Body of pancreas (tissue), 4 donors: ENCODE data around the gene HOXB5. TPM values are rescaled to one million over a fixed set of nuclear protein-coding genes. Genes with fewer than 3 reads are reported as not detected.

Experiments
- ATAC-seq: fragments of 150-250 bp; one replicate; pipeline ENCODE4 v1.9.1; 2016
- DNase-seq, 4 donors: peaks; one replicate each; pipeline ENCODE4 v3.0.0-alpha.2; 2019
- H3K27ac ChIP-seq, 4 donors: fragments of 200-600 bp; sonication (generic); 1 replicate in 3 of 4; 2 replicates in 1 of 4; pipeline versions ENCODE4 v1.5.1 to v1.6.1; 2016 to 2019; ENCODE audit warnings: mild to moderate bottlenecking in 1 of 4, mixed read lengths in 1 of 4, moderate library complexity in 1 of 4
- H3K27me3 ChIP-seq, 2 donors: fragments of 200-600 bp; sonication (generic); one replicate each; pipeline ENCODE4 v1.6.0; 2016; ENCODE audit warnings: mild to moderate bottlenecking in 1 of 2
- H3K36me3 ChIP-seq, 2 donors: fragments of 200-600 bp; sonication (generic); replicated peaks in 1 of 2; 2 replicates each; pipeline ENCODE4 v1.5.1; 2016; ENCODE audit warnings: low read depth in 2 of 2; ENCODE audit not compliant: insufficient read depth in 1 of 2
- H3K4me1 ChIP-seq: fragments of 200-600 bp; sonication (generic); one replicate; pipeline ENCODE4 v1.6.0; 2016
- H3K4me3 ChIP-seq, 2 donors: fragments of 200-600 bp; sonication (generic); 1 replicate in 1 of 2; 2 replicates in 1 of 2; pipeline ENCODE4 v1.5.1; 2016 to 2019
- H3K9me3 ChIP-seq, 3 donors: fragments of 200-600 bp; sonication (generic); 1 replicate in 2 of 3; 2 replicates in 1 of 3; pipeline ENCODE4 v1.5.1; 2016
- POLR2A ChIP-seq, 3 donors: fragments of 450-650 bp; IDR thresholded peaks; one replicate each; pipeline ENCODE4 v1.6.1; 2016; ENCODE audit warnings: antibody characterized with exemption in 3 of 3, mild to moderate bottlenecking in 2 of 3
- WGBS, 2 donors: methylation state at CpG; one replicate each; pipeline ENCODE4 v1.1.5; 2017; 5-methylcytosine and 5-hydroxymethylcytosine counted together
- intact Hi-C: fragments of 100-400 bp; cut with DNase I; formaldehyde crosslinking; loops from one replicate; pipeline ENCODE4 v1.15.1; 2023
- total RNA-seq, 2 donors: library from RNA; depleted of rRNA; stranded (reverse); fragments of >200 nt; gene quantifications; one replicate each; pipeline ENCODE4 v1.1.0, GENCODE V29; 2016
- TF ChIP-seq, protein P1 (sequence below), 7 experiments: fragments of 450-650 bp in 4 of 7; fragments of 200-600 bp in 3 of 7; sonication (generic) in 3 of 7; IDR thresholded peaks; one replicate each; pipeline ENCODE4 v1.5.1; 2016 to 2019; ENCODE audit warnings: antibody characterized with exemption in 7 of 7

Gene HOXB5
- total RNA-seq, 2 donors from 2014 or later = 0.99 TPM; not detected in 1

DNA sequence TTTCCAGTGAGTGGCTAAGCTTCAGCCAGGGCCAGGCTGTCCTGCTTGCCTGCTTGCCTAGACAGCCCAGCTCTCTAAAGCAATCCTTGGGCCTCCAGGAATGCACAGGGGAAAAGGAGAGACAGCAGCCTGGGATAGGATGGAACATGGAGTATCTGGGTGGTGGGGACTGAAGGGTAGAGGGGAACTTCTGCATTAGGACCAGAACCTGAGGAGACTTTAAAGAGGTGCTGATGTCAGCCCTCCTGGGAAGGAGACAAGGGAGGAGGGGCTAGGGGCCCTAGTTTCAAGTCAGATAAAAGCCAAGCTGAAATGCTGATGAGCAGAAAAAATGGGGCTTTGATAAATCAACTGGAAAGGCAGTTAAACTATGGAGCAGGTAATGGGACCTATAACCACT lies 15.5 kb upstream of the HOXB5 start:
- DNase-seq = no peak
- Histone ChIP-seq H3K4me3 (no peak overlapping the region), H3K27ac (no peak overlapping the region), H3K27me3 (peaks cover 0 to 74% of the 10 kb centered on the region in 2 donors), H3K36me3 (no peaks in the 10 kb centered on the region), H3K4me1 (peaks cover 30% of the 10 kb centered on the region), H3K9me3 (no peaks in the 10 kb centered on the region)
- intact Hi-C loops = no loop called here
- TF ChIP-seq POLR2A (IDR thresholded peaks at IDR 0.05) = no peak
- TF ChIP-seq, protein P1, sequence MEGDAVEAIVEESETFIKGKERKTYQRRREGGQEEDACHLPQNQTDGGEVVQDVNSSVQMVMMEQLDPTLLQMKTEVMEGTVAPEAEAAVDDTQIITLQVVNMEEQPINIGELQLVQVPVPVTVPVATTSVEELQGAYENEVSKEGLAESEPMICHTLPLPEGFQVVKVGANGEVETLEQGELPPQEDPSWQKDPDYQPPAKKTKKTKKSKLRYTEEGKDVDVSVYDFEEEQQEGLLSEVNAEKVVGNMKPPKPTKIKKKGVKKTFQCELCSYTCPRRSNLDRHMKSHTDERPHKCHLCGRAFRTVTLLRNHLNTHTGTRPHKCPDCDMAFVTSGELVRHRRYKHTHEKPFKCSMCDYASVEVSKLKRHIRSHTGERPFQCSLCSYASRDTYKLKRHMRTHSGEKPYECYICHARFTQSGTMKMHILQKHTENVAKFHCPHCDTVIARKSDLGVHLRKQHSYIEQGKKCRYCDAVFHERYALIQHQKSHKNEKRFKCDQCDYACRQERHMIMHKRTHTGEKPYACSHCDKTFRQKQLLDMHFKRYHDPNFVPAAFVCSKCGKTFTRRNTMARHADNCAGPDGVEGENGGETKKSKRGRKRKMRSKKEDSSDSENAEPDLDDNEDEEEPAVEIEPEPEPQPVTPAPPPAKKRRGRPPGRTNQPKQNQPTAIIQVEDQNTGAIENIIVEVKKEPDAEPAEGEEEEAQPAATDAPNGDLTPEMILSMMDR (IDR thresholded peaks at IDR 0.05) = no peak
- no peak for ATAC-seq

- H3K27me3 ChIP-seq = peaks cover 0 to 74% of the 10 kb centered on the region in 2 donors
- no peaks in the 10 kb centered on the region for H3K9me3 ChIP-seq
- DNase-seq (no peak), ATAC-seq (no peak)
- TF ChIP-seq, protein P1 (IDR thresholded peaks at IDR 0.05) = no peak
- no peak for TF ChIP-seq POLR2A (IDR thresholded peaks at IDR 0.05)
- WGBS, 2 donors = 75 to 95% methylated on average over 1 of the region's 1 CpG
- H3K36me3 ChIP-seq = no peaks in the 10 kb centered on the region
- no peak overlapping the region for H3K27ac ChIP-seq
- no peak overlapping the region for H3K4me3 ChIP-seq
- H3K4me1 ChIP-seq = peaks cover 29% of the 10 kb centered on the region
- intact Hi-C loops = no loop called here
Measured at GRCh38 chr17:48608494-48608834, 14.9 kb upstream of the HOXB5 start.

DNA sequence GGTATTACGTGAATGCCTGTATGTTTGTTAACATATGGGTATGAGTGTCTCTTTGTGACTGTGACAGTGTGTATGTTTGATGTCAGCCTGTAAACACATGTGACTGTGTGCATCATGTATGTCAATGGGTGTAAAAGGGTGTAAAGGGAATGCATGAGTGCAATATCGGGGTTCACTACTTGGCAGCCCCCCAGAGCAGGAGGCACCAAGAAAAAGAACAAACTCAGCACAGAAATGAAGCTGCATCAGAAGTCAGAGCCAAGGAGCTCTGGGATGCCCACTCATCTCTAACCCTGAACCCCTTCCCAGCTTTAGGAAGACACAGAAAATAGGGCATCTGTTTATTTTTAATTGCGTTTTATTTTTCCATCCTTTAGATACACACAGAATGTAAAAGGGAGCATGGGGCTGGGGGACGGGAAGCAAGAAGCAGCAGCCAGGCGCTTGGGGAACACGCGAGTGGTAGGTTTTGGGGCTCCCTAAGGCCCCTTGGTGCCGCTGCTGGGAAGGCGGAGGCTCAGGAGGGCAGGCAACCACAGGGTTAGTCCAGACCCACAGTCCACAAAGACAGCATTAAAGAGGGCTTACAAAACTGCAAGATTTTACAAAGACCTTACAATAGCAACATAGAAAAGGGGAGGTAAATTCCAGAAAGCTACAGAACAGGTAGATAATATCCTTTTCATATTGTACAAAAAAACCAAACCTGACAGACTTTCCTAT lies 13.5 kb upstream of the HOXB5 start:
- WGBS, 2 donors = 28 to 51% methylated on average over 9 of the region's 9 CpGs
- H3K9me3 ChIP-seq = no peaks in the 10 kb centered on the region
- H3K27ac ChIP-seq = no peak overlapping the region
- no peak for TF ChIP-seq POLR2A (IDR thresholded peaks at IDR 0.05)
- TF ChIP-seq, protein P1 (IDR thresholded peaks at IDR 0.05) = no peak
- intact Hi-C loops = no loop called here
- peaks cover 0 to 67% of the 10 kb centered on the region in 2 donors for H3K27me3 ChIP-seq
- H3K4me1 ChIP-seq = peaks cover 24% of the 10 kb centered on the region
- DNase-seq (no peak), ATAC-seq (no peak)
- H3K36me3 ChIP-seq = no peaks in the 10 kb centered on the region
- no peak overlapping the region for H3K4me3 ChIP-seq

- Histone ChIP-seq H3K4me1 (peaks cover 28% of the 10 kb centered on the region), H3K9me3 (no peaks in the 10 kb centered on the region), H3K27ac (no peak overlapping the region), H3K36me3 (no peaks in the 10 kb centered on the region), H3K4me3 (no peak overlapping the region), H3K27me3 (peaks cover under 1 to 70% of the 10 kb centered on the region in 2 donors)
- ATAC-seq (no peak), DNase-seq (no peak)
- 26 to 32% methylated on average over 38 to 41 of the region's 41 CpGs for WGBS, 2 donors
- intact Hi-C loops = no loop called here
- TF ChIP-seq POLR2A (IDR thresholded peaks at IDR 0.05) = no peak
- TF ChIP-seq, protein P1 (IDR thresholded peaks at IDR 0.05) = no peak
Measured at GRCh38 chr17:48605991-48606891, 12.7 kb upstream of the HOXB5 start.
